GM19238 (cell line): ENCODE results near the gene DTX3L.
A peak's percentile ranks its signal among the peaks of the same experiment; 100 is the strongest.
"Not testable (repeated sequence)": the region's sequence is repeated elsewhere in the genome, so short reads cannot be mapped to it uniquely, and the experiment has no call there.

Experiments
- DNase-seq: peaks from one replicate; pipeline ENCODE4 v3.0.0; 2011; ENCODE audit warnings: low spot score; ENCODE audit not compliant: insufficient read length

DTX3L gene

DNA sequence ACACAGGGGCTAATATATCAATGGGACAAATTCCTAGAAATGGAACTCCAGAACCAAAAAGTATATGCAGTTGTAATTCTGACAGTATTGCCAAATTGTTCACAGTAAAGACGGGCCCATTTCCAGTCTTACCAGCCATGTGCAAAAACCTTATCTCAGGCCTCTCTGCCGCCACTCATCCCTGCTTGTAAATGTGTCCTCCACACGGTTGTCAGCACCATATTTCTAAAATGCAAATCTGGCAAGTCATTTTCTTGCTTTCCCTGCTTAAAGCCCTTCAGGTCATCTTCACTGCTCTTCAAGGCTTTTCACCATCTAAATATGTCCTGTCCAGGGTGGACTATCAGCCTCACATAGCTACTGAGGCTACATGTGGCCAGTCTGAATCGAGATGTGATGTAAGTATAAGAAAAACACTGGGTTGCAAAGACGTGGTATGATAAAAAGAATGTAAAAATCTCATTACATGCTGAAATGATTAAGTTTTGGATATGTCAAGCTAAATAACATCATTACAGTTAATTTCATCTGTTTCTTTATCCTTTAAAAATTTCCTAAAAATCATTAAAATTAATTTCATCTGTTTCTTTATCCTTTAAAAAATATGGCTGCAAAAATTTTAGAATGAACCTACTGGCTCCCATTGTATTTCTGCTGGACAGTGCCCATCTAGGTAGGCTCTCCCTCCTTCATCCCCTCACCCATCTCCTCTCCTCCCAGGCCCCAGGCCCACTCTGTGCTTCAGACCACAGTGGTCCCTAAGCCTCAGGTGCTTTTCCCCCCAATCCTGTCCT lies 1.0 kb upstream of the DTX3L start:
- no peak for DNase-seq

DNA sequence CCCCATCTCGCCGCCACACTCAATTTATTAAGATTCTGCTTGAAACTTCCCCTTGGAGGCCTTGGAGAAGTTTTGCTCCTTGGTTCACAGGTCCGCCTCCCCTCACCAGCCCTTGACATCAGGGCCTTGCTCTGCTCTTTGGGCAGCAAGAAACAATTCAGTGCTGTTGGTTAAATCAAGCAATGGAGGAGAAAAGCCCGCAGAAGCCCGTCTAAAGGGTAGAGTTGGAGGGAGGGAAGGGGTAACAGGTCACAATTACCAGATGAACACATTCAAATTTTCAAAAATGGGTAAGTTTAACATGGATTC lies 467 bp upstream of the DTX3L start:
- no peak for DNase-seq

DNA sequence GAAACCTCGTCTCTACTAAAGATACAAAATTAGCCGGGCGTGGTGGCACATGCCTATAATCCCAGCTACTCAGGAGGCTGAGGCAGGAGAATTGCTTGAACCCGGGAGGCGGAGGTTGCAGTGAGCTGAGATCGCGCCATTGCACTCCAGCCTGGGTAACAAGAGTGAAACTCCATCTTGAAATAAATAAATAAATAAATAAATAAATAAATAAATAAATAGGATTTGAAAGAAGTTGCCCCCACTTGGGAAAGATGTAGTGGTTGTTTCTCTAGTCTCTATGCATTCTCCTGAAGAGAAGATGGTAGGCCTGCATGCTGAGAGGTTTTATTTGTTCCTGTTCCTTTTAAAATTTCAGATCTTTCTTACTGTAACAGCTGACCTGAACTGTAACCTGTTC lies 4.0 kb downstream of the DTX3L start:
- DNase-seq: not testable (repeated sequence)

DNA sequence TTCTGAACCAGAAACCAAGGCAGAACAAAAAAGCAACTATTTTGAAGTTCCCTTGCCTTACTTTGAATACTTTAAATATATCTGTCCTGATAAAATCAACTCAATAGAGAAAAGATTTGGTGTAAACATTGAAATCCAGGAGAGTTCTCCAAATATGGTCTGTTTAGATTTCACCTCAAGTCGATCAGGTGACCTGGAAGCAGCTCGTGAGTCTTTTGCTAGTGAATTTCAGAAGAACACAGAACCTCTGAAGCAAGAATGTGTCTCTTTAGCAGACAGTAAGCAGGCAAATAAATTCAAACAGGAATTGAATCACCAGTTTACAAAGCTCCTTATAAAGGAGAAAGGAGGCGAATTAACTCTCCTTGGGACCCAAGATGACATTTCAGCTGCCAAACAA lies 4.6 kb downstream of the DTX3L start:
- no peak for DNase-seq

DNA sequence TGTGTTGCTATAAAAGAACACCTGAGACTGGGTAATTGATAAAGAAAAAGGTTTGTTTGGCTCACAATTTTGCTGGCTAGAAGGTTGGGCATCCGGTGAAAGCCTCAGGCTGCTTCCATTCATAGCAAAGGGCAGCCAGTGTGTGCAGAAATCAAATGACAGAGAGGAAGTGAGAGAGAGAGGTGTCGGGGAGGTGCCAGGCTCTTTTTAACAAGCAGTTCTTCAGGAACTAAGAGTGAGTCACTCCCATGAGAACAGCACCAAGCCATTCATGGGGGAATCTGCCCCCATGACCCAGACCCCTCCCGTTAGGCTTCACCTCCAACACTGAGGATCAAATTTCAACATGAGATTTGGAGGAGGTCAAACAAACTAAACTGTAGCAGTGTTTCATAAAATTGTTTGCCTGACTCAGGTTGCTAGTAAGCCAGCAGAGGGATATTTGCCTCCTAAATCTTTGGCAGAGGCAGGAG lies 8.8 kb downstream of the DTX3L start:
- DNase-seq: no peak

DNA sequence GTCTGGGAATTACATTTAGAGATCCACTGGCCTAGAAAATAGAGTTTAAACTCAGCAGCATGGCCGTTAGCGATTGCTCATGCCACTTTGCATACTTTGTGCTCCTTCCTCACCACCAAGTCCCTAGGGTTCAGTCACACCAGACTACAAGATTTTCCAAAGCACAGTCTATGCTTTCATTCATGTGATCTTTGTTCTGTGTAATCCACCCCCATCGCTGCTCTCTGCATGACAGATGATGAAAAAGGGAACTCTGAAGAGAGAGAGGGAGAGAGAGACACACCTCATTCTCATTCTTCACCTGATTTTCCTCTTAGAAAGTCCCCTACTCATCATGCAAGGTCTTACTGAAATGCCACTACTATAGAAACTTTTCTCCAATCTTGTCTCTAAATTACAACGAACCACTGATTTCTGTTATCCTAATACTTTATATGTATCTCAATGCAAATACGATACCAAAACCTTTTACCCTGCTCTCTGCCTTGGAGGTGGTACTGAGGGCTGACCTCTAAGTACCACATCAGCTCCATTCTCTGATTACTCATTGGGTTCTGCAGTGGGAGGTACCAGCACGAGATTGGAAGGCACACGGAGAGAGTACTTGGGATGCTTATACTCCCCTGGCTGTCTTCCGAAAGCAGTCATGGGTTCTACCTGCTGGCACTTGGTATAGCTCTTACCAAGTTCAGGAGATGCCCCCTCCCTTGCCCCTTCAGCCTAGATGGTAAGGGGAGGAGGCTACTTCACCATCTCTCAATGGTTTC lies 12.2 kb downstream of the DTX3L start:
- peak; percentile 44 for DNase-seq

DNA sequence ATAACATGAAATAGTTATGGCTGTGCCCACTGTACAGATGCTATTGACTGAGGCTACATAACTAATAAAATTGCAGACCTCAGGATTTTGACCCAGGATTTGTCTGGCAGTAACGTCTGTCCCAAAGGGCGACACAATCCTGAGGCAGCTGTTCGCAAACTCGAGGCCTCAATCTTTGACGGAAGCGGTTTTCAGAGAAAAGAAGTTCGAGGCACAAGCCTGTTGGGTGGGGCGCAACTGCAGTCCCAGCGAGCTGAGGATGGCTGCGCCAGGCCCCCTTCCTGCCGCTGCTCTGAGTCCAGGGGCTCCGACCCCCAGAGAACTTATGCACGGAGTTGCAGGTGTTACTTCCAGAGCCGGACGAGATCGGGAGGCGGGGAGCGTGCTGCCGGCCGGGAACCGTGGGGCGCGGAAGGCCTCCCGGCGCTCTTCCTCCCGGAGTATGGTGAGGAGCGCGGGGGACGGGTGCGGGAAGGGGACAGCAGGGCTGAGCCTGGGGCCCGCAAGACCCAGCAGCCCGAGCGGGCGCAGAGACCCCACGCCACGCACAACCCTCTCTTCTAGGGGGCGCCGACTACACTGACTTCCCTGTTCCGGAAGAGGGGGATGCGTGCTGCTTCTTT lies 13.4 kb downstream of the DTX3L start, which contains the start of gene PARP15:
Gene PARP15, plus strand, starts transcription at position 242 of the 623 bp plus-strand sequence. Its CDS starts 18 bp downstream, at position 260.
- no peak for DNase-seq

DNA sequence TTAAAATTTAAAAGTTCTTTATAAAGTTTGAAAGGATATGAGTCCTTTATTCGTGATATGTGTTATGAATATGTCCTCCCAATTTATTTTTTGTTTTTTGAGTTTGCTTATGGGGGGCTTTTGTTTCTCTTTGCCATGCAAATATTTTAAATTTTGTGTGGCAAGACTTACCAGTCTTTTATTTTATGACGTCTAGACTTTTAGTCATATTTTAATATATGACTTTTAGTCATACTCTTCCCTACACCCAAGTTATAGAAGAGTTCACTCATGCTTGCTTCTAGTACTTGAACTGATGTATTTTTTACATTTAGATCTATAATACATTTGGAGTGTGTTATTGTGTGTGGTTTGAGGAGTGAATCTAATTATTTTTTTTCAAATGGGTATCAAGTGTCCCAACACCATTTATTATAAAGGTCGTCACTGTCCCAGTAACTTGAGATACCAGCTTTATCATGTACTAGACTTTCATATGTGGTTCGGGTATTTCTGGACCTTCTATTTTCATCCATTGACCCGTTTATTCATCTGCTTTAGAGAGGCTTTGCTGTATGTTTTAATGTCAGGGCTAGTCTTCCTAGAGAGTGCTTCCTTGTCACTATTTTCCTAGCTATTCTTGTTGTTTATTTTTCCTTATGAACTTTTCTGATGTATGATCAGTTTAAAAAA lies 14.1 kb downstream of the DTX3L start:
- DNase-seq: no peak

DNA sequence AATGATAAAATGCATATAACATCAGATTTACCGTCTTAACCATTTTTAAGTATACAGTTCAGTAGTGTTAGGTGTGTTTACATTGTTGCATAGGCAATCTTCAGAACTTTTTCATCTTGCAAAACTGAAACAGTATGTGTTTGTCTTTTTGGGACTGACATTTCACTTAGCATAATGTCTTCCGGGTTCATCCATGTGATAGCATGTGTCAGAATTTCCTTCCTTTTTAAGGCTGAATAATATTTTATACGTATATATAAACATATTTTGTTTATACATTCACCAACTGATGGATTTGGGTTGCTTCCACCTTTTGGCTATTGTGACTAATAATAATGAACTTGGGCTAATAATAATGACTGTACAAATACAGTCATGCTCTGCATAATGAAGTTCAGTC lies 16.3 kb downstream of the DTX3L start:
- no peak for DNase-seq

DNA sequence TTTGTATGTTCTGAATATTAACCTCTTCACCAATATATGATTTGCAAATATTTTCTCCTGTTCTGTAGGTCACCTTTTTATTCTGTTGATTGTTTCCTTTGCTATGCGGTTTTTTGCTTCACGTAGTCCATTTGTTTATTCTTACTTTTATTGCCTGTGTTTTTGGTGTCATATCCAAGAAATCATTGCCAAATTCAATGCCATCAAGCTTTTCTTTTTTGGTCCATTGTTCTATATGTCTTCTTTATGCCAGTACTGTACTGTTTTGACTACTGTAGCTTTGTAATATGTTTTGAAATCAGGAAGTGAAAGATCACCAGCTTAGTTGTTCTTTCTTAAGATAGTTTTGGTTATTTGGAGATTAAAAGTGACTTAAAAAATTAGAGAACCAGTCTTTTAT lies 17.5 kb downstream of the DTX3L start:
- no peak for DNase-seq

DNA sequence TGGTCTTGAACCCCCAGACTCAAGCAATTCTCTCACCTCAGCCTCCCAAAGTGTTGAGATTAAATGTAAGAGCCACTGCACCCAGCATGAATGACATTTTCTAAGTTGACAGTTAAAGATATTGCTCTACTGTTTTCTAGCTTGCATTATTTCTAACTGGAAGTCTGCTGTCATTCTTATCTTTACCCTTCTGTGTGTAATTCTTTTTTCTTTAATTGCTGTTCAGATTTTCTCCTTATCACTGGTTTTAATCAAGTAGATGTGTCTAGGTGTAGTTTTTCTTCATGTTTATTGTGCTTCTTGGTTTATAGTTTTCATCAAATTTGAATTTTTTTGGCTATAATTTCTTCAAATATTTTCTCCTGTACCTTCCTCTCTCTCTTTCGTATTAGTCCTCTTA lies 18.3 kb downstream of the DTX3L start:
- no peak for DNase-seq

DNA sequence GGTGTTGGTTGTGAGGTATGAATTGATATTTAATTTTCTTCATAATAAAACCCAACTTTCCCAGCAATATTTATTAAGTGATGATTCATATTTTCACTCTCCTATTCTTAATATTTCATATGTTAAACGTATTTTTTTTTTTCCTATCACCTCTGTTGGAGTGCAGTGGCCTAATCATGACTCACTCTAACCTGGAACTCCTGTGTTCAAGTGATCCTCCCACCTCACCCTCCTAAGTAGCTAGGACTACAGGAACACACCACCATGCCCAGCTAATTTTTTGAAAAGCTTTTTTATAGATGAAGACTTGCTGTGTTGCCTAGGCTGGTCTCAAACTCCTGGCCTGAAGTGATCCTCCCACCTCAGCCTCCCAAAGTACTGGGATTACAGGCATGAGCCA lies 22.0 kb downstream of the DTX3L start:
- no peak for DNase-seq

DNA sequence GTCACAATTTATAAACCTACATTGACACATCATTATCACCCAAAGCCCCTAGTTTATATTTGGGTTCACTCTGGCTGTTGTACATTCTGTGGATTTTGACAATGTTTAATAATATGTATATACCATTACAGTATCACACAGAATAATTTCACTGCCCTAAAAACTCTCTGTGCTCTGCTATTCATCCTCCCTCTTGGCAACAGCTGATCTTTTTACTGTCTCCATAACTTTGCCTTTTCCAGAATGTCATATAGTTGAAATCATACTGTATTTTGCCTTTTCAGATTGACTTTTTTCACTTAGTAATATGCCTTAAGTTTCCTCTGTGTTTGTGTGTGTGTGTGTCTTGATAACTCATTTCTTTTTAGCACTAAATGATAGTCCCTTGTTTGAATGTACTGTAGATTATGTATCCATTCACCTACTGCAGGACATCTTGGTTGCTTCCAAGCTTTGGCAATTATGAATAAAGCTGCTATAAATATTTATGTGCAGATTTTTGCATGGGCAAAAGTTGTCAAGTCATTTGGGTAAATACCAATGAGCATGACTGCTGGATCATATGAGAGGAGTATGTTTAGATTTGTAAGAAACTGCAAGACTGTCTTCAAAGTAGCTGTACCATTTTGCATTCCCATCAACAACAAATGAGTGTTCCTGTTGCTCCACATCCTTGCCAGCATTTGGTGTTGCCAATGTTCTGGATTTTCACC lies 22.8 kb downstream of the DTX3L start:
- DNase-seq: no peak

DNA sequence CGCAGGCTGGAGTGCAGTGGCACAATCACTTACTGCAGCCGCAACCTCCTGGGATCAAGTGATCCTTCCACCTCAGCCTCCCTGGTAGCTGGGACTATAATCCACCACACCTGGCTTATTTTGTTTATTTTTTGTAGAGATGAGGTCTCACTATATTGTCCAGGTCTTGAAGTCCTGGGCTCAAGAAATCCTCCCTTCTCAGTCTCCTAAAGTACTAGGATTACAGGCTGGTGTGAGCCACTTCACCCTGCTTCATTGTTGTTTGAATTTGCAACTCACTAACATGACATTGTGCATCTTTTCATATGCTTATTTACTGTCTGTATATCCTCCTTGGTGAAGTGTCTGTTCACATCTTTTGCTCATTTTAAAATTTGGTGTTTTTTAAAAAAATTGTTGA lies 23.4 kb downstream of the DTX3L start:
- DNase-seq: no peak

DNA sequence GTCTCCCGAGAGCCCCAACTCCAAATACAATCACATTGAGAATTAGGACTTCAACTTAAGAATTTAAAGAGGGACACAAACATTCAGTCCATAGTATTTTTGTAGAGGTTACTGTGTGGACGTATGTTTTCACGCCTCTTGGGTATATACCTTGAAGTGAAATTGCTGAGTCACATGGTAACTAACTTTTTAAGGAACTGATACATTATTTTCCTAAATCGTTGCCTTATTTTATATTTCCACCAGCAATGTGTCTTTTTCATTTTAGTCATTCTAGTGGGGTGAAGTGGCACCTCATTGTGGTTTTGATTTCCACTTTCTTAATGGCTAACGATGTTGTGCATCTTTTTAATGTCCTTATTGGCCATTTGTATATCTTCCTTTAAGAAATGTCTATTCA lies 25.2 kb downstream of the DTX3L start:
- DNase-seq: no peak

DNA sequence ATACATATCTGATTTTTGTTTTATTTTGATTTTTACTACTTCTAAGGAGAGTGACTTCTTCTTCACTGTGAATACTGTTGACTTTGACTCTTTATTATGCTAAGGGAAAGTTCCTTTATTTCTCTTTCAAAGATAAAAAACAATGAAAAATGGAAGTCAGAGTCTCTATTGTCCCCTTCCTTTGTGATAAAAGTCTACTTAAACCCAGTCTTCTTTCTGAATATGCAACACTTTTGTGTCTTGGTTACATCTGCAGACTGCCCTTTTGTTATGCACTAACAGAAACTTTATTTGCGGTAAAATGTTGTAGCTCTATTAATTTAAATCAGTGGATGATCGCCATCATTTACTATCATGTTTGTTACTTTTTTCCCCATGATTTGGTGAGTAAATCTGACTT lies 26.5 kb downstream of the DTX3L start:
- no peak for DNase-seq

DNA sequence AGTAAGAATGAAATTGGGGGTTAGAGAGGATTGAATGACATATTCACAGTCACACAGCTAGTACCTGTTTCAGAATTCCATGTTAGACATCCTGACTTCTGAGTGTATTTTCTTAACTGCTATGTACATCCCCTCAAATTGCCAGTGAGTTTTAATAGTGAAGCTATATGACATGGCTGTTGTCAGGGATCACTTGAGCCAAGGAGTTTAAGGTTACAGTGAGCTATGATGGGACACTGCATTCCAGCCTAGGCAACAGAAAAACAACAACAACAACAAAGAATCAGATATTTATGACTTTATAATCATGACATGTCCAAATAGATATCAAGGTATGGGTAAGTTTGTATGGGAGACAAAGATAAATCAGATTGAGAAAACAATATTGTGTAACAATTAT lies 29.9 kb downstream of the DTX3L start:
- no peak for DNase-seq

DNA sequence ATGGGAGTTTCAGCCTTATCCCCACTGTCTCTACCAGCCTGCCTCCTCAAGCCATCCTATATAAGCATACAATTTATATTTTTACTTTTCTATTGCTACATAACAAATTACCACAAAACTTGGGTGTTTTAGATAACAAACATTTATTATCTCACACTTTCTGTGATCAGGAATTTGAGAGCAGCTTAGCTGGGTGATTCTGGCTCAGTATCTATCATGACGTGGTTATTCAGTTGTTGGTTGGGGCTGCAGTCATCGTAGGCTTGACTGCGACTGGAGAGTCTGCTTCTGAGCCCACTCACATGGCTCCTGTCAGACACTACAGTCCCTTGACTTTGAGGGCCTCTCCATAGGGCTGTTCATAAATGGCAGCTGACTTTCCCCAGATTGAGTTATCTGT lies 34.0 kb downstream of the DTX3L start:
- DNase-seq: no peak

DNA sequence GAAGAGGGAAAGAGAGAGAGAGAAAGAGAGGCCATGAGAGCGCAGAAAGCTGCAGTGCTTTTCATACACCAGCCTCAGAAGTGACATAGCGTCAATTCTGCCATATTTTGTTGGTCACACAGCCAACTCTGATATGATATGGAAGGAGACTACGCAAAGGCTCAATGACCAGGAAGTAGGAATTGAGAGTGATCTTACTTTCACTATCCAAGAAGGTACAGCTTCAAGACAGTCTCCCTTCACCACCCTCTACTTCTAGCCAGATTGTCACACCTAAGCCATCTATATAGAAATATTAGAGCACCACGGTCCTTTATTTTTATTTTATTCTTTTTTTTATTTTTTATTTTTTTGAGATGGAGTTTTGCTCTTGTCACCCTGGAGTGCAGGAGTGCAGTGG lies 34.4 kb downstream of the DTX3L start:
- no peak for DNase-seq

DNA sequence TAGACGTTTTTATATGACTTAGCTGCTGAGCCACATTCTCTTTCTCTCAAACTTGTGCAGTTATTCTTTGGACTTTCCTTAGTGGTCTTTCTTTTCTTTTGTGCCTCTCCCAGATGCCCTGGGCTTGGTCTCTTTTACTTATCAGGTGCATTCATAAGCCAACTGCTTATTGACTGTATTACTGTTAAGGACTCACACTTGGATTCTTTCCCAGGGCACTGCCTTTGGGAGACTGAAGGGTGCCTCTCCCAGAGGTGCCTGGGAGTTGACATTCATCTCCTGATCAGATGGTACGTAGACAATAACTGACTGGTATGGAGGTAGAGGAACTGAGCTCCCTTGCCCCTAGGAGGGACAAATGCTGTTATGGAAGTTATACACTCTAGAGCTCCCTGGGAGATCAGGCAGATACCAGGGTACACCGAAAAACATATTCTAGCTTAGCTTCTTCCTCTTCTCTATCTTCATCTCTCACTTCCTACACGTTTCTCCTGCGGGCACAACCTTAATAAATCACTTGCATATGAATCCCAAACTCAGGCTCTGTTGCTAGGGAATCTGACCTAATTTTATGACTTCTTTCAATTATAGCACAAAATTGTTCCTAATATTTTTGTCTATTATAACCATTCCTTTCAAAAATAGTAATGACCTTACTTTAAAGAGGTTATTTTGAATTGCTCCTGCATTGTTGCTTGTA lies 38.0 kb downstream of the DTX3L start:
- DNase-seq: no peak

DNA sequence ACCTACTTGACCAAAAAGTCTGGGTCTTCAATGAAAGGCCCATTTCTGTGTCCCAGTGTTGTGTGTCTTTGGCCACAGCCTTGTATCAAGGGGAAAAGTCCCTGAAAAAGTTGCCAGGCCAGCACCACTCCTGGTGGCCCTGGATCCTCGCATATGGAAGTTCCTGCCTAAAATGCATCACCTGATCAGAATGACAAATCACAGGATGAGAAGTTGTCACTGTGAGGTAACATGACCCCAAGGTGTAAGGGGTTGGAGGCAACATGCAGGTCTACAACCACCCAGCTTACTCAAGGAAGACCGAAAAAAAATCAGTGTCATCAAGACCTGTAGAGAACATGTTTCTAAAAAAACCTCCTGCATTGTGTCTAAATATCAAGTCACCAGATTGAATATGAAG lies 38.9 kb downstream of the DTX3L start:
- no peak for DNase-seq
